Body of pancreas (tissue), 4 donors: ENCODE data around the gene TAAR9.

Experiments used
- CTCF ChIP-seq, 7 experiments: fragments of 450-650 bp in 4 of 7; fragments of 200-600 bp in 3 of 7; sonication (generic) in 3 of 7; IDR thresholded peaks; one replicate each; pipeline ENCODE4 v1.5.1; 2016 to 2019; ENCODE audit warnings: antibody characterized with exemption in 7 of 7
- POLR2A ChIP-seq, 3 donors: fragments of 450-650 bp; IDR thresholded peaks; one replicate each; pipeline ENCODE4 v1.6.1; 2016; ENCODE audit warnings: antibody characterized with exemption in 3 of 3, mild to moderate bottlenecking in 2 of 3

DNA sequence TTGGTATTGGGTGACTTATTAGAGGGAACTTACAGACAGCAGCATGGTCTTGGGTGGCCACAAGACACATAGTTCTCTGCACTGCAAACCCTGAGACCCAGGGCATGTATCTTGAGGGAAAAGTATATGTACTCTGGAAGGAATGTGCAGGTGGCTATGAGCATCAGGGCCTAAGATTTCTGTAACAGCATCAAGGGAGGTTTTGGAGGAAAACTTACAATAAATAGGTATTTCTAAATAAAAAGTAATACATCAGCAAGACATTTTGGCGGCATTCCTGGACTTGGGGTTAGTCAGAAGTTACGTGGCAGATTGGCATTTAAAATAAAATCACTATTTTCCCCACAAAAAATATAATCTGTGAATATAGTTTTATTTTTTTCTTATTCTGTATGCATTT, 17.1 kb upstream of the TAAR9 start:
- TF ChIP-seq CTCF (IDR thresholded peaks at IDR 0.05), result no peak
- no peak for TF ChIP-seq POLR2A (IDR thresholded peaks at IDR 0.05)
